Measurements from ENCODE around the gene PCCA. TPM values are rescaled to one million over a fixed set of nuclear protein-coding genes. Genes with fewer than 3 reads are reported as not detected.
A peak's percentile ranks its signal among the peaks of the same experiment; 100 is the strongest.

The PCCA gene
- total RNA-seq, 1 experiment from 2014 or later = 16.1 TPM

- H3K9me2 ChIP-seq (ENCODE audit: insufficient read depth) = no peaks in the 10 kb centered on the region
- no peak overlapping the region for H2AFZ ChIP-seq
- no peak for DNase-seq
- no peaks in the 10 kb centered on the region for H3K36me3 ChIP-seq (ENCODE audit: low read depth)
- no peak for TF ChIP-seq EZH2 (IDR thresholded peaks at IDR 0.05; ENCODE audit: low read depth)
- TF ChIP-seq, protein P1, sequence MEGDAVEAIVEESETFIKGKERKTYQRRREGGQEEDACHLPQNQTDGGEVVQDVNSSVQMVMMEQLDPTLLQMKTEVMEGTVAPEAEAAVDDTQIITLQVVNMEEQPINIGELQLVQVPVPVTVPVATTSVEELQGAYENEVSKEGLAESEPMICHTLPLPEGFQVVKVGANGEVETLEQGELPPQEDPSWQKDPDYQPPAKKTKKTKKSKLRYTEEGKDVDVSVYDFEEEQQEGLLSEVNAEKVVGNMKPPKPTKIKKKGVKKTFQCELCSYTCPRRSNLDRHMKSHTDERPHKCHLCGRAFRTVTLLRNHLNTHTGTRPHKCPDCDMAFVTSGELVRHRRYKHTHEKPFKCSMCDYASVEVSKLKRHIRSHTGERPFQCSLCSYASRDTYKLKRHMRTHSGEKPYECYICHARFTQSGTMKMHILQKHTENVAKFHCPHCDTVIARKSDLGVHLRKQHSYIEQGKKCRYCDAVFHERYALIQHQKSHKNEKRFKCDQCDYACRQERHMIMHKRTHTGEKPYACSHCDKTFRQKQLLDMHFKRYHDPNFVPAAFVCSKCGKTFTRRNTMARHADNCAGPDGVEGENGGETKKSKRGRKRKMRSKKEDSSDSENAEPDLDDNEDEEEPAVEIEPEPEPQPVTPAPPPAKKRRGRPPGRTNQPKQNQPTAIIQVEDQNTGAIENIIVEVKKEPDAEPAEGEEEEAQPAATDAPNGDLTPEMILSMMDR (conservative IDR thresholded peaks at IDR 0.05) = no peak
- no peaks in the 10 kb centered on the region for H4K20me1 ChIP-seq (ENCODE audit: insufficient read depth)
- H3K79me2 ChIP-seq (ENCODE audit: low read depth) = no peaks in the 10 kb centered on the region
- H3K4me2 ChIP-seq = no peak overlapping the region
- no peak overlapping the region for H3K27ac ChIP-seq
- no peaks in the 10 kb centered on the region for H3F3A ChIP-seq (ENCODE audit: insufficient read depth, low read depth)
- BruUV-seq (replicated peaks) = no TSS peak
- POLR2A ChIA-PET (ENCODE audit: unreplicated experiment) = no interaction called here
- intact Hi-C loops (cut with micrococcal nuclease; ENCODE audit: unreplicated experiment) = no loop called here
- H3K27me3 ChIP-seq (ENCODE audit: insufficient read depth, low read depth) = no peaks in the 10 kb centered on the region
- no peaks in the 10 kb centered on the region for H3K9me3 ChIP-seq (ENCODE audit: insufficient read depth, low read depth)
- CTCF ChIA-PET = no interaction called here
- H3K4me1 ChIP-seq (replicated peaks; ENCODE audit: insufficient read depth) = no peaks in the 10 kb centered on the region
- H3K4me3 ChIP-seq = no peak overlapping the region
Measured at GRCh38 chr13:100537951-100538462, 449.1 kb downstream of the PCCA start.

DNA sequence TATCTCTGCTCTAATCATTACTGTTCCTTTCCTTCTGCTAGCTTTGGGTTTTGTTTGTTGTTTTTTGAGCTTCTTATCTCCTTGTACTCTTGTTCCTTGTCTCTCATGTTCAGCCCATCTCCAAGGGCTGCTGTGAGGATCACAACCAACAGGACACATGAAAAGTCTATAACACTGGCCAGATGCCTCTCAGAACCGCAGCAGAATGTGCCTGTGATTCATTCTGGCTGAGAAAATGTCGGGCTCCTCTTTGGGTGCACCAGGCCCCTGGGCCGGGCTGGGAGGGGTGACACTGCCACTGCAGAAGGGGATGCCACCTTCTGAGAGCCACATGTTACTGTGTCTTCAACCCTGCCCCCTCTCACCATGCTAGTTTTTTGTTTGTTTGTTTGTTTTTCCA lies 451.7 kb downstream of the PCCA start:
- intact Hi-C loops (cut with micrococcal nuclease; ENCODE audit: unreplicated experiment) = no loop called here
- Histone ChIP-seq H3K4me3 (no peak overlapping the region), H3F3A (ENCODE audit: insufficient read depth, low read depth) (no peaks in the 10 kb centered on the region), H2AFZ (no peak overlapping the region), H3K36me3 (ENCODE audit: low read depth) (no peaks in the 10 kb centered on the region), H3K27ac (no peak overlapping the region), H4K20me1 (ENCODE audit: insufficient read depth) (no peaks in the 10 kb centered on the region), H3K4me1 (replicated peaks; ENCODE audit: insufficient read depth) (no peaks in the 10 kb centered on the region), H3K4me2 (no peak overlapping the region), H3K27me3 (ENCODE audit: insufficient read depth, low read depth) (no peaks in the 10 kb centered on the region), H3K9me2 (ENCODE audit: insufficient read depth) (no peaks in the 10 kb centered on the region), H3K79me2 (ENCODE audit: low read depth) (no peaks in the 10 kb centered on the region), H3K9me3 (ENCODE audit: insufficient read depth, low read depth) (no peaks in the 10 kb centered on the region)
- TF ChIP-seq EZH2 (IDR thresholded peaks at IDR 0.05; ENCODE audit: low read depth) = no peak
- TF ChIP-seq, protein P1 (conservative IDR thresholded peaks at IDR 0.05) = no peak
- CTCF ChIA-PET = no interaction called here
- no TSS peak for BruUV-seq (replicated peaks)
- no peak for DNase-seq
- POLR2A ChIA-PET (ENCODE audit: unreplicated experiment) = no interaction called here

- CTCF ChIA-PET = interaction anchor here (0.6 kb wide), 1 partner anchor 779 kb away, joined by 3 read pairs; no protein-coding TSS in a partner anchor
- POLR2A ChIA-PET (ENCODE audit: unreplicated experiment) = no interaction called here
- Histone ChIP-seq H3K4me3 (no peak overlapping the region), H3F3A (ENCODE audit: insufficient read depth, low read depth) (no peaks in the 10 kb centered on the region), H3K4me2 (peak overlapping the region; percentile 17; the same call in 1 of the 2 replicates), H2AFZ (no peak overlapping the region), H3K9me3 (ENCODE audit: insufficient read depth, low read depth) (no peaks in the 10 kb centered on the region), H3K79me2 (ENCODE audit: low read depth) (no peaks in the 10 kb centered on the region), H3K27ac (no peak overlapping the region), H3K27me3 (ENCODE audit: insufficient read depth, low read depth) (no peaks in the 10 kb centered on the region), H4K20me1 (ENCODE audit: insufficient read depth) (no peaks in the 10 kb centered on the region), H3K4me1 (replicated peaks; ENCODE audit: insufficient read depth) (no peaks in the 10 kb centered on the region), H3K36me3 (ENCODE audit: low read depth) (no peaks in the 10 kb centered on the region), H3K9me2 (ENCODE audit: insufficient read depth) (no peaks in the 10 kb centered on the region)
- no TSS peak for BruUV-seq (replicated peaks)
- intact Hi-C loops (cut with micrococcal nuclease; ENCODE audit: unreplicated experiment) = no loop called here
- DNase-seq = no peak
- no peak for TF ChIP-seq EZH2 (IDR thresholded peaks at IDR 0.05; ENCODE audit: low read depth)
- TF ChIP-seq, protein P1 (conservative IDR thresholded peaks at IDR 0.05) = no peak
Measured at GRCh38 chr13:100541897-100542825, 453.3 kb downstream of the PCCA start.

All from PC-9 (cell line).